ENCODE data around the gene VWDE. TPM values are rescaled to one million over a fixed set of nuclear protein-coding genes. Genes with fewer than 3 reads are reported as not detected.

VWDE gene
- polyA plus RNA-seq, 3 donors, result not detected

DNA sequence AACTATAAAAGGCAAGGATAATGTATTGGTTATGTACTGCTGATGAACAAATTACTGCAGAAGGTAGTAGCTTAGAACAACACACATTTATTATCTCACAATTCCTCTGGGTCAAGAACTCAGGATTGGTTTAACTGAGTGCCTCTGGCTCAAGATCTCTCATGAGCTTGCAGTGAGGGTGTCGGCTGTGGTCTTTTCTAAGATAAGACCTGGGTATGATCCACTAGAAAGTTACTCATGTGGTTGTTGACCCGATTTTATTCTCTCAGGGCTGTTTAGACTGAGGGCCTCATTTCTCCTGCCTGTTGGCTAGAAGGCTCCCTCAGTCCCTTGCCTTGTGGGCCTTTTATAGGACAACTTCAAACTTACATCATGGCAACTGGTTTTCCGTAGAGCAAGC lies 86.7 kb downstream of the VWDE start:
- DNase-seq, result no peak
- Mint-ChIP-seq H3K4me1 (peaks cover 3% of the 10 kb centered on the region), H3K4me3 (no peak overlapping the region), H3K27ac (no peak overlapping the region), H3K9me3 (no peaks in the 10 kb centered on the region), H3K36me3 (no peaks in the 10 kb centered on the region), H3K27me3 (ENCODE audit: low read depth in 3 of 3) (peaks cover 0 to 1% (median 0%) of the 10 kb centered on the region in 3 donors)
- Histone ChIP-seq H3K36me3 (replicated peaks in 1 of 2; ENCODE audit: control insufficient read depth in 1 of 2, insufficient read depth in 2 of 2, low read length in 2 of 2) (no peaks in the 10 kb centered on the region), H3K9me3 (replicated peaks in 1 of 2; ENCODE audit: control insufficient read depth in 1 of 2, insufficient read depth in 1 of 2, low read length in 2 of 2) (no peaks in the 10 kb centered on the region), H3K9ac (ENCODE audit: insufficient read depth, low read length, poor library complexity, severe bottlenecking) (no peak overlapping the region), H2AFZ (ENCODE audit: insufficient read depth, low read depth, low read length, poor library complexity, severe bottlenecking) (no peak overlapping the region), H3K4me3 (replicated peaks in 1 of 3; ENCODE audit: low read depth in 2 of 3, low read length in 3 of 3) (no peak overlapping the region), H3K4me1 (ENCODE audit: control insufficient read depth in 1 of 2, insufficient read depth in 2 of 2, low read length in 2 of 2) (no peaks in the 10 kb centered on the region), H4K20me1 (ENCODE audit: insufficient read depth, low read length) (no peaks in the 10 kb centered on the region), H3K27me3 (ENCODE audit: control insufficient read depth in 2 of 2, insufficient read depth in 2 of 2, low read length in 2 of 2) (no peaks in the 10 kb centered on the region), H3K79me2 (ENCODE audit: insufficient read depth, low read length) (no peaks in the 10 kb centered on the region), H3K4me2 (replicated peaks; ENCODE audit: extremely low read depth, low read length, poor library complexity, severe bottlenecking) (no peak overlapping the region), H3K27ac (ENCODE audit: low read depth in 1 of 2, low read length in 2 of 2) (no peak overlapping the region)
- intact Hi-C loops (cut with micrococcal nuclease), result no loop called here
- TF ChIP-seq, protein P1, sequence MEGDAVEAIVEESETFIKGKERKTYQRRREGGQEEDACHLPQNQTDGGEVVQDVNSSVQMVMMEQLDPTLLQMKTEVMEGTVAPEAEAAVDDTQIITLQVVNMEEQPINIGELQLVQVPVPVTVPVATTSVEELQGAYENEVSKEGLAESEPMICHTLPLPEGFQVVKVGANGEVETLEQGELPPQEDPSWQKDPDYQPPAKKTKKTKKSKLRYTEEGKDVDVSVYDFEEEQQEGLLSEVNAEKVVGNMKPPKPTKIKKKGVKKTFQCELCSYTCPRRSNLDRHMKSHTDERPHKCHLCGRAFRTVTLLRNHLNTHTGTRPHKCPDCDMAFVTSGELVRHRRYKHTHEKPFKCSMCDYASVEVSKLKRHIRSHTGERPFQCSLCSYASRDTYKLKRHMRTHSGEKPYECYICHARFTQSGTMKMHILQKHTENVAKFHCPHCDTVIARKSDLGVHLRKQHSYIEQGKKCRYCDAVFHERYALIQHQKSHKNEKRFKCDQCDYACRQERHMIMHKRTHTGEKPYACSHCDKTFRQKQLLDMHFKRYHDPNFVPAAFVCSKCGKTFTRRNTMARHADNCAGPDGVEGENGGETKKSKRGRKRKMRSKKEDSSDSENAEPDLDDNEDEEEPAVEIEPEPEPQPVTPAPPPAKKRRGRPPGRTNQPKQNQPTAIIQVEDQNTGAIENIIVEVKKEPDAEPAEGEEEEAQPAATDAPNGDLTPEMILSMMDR (IDR thresholded peaks at IDR 0.05), result no peak
- 88% methylated on average over 1 of the region's 3 CpGs for WGBS (ENCODE audit: insufficient coverage)

GRCh38 chr7:12315049-12315448 lies 88.6 kb downstream of the VWDE start:
- Mint-ChIP-seq H3K27ac (no peak overlapping the region), H3K36me3 (no peaks in the 10 kb centered on the region), H3K4me3 (no peak overlapping the region), H3K9me3 (peaks cover 0 to 2% (median 1%) of the 10 kb centered on the region in 7 donors), H3K4me1 (peaks cover 3% of the 10 kb centered on the region), H3K27me3 (ENCODE audit: low read depth in 3 of 3) (peaks cover 0 to 1% (median 0%) of the 10 kb centered on the region in 3 donors)
- no peaks in the 10 kb centered on the region for H3K79me2 ChIP-seq (ENCODE audit: insufficient read depth, low read length)
- H3K9me3 ChIP-seq (replicated peaks in 1 of 2; ENCODE audit: control insufficient read depth in 1 of 2, insufficient read depth in 1 of 2, low read length in 2 of 2), result no peaks in the 10 kb centered on the region
- intact Hi-C loops (cut with micrococcal nuclease), result no loop called here
- TF ChIP-seq, protein P1 (IDR thresholded peaks at IDR 0.05), result no peak
- H3K27ac ChIP-seq (ENCODE audit: low read depth in 1 of 2, low read length in 2 of 2), result no peak overlapping the region
- no peak for DNase-seq
- H3K4me3 ChIP-seq (replicated peaks in 1 of 3; ENCODE audit: low read depth in 2 of 3, low read length in 3 of 3), result no peak overlapping the region
- no peaks in the 10 kb centered on the region for H3K36me3 ChIP-seq (replicated peaks in 1 of 2; ENCODE audit: control insufficient read depth in 1 of 2, insufficient read depth in 2 of 2, low read length in 2 of 2)
- no peaks in the 10 kb centered on the region for H3K27me3 ChIP-seq (ENCODE audit: control insufficient read depth in 2 of 2, insufficient read depth in 2 of 2, low read length in 2 of 2)
- H3K4me1 ChIP-seq (ENCODE audit: control insufficient read depth in 1 of 2, insufficient read depth in 2 of 2, low read length in 2 of 2), result no peaks in the 10 kb centered on the region
- no peak overlapping the region for H3K9ac ChIP-seq (ENCODE audit: insufficient read depth, low read length, poor library complexity, severe bottlenecking)
- no peaks in the 10 kb centered on the region for H4K20me1 ChIP-seq (ENCODE audit: insufficient read depth, low read length)
- H3K4me2 ChIP-seq (replicated peaks; ENCODE audit: extremely low read depth, low read length, poor library complexity, severe bottlenecking), result no peak overlapping the region
- no peak overlapping the region for H2AFZ ChIP-seq (ENCODE audit: insufficient read depth, low read depth, low read length, poor library complexity, severe bottlenecking)
